Astrocyte of the spinal cord (primary cell): ENCODE data around the gene CARF.

Experiments
- DNase-seq: peaks from one replicate; pipeline ENCODE4 v3.0.0; 2011; ENCODE audit warnings: low read depth, low spot score
- H3K4me3 ChIP-seq: 2 replicates; pipeline ENCODE4 v1.5.1; 2011; ENCODE audit warnings: low read depth, mild to moderate bottlenecking, low read length, moderate library complexity
- in situ Hi-C: cut with HindIII; loops from 2 replicates; pipeline ENCODE4 v1.10.0; 2017; ENCODE audit warnings: low sequenced_read_pairs
- TF ChIP-seq, protein P1 (sequence below): IDR thresholded peaks from 2 replicates; pipeline ENCODE4 v1.5.1; 2012; ENCODE audit warnings: low read depth, mild to moderate bottlenecking, low read length, inconsistent platforms

The CARF gene

DNA sequence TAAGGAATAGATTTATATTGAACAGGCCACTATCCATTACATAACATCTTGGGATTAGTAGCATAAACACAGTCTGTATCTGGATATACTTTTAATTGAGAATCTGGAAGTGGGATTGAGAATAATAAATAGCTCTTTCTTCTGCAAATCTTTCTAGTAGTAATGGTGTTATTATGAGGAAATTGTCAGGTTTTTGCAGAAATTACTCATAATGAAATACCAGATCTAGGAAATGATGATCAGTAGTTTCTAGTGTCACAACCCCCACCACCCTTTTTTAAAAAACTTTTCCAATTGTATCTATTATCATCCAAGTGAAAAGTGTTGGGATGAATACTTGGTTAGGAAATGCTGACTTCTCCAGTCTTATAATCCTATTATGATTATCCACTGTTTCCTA lies 121.3 kb downstream of the CARF start:
- in situ Hi-C loops = no loop called here
- TF ChIP-seq, protein P1, sequence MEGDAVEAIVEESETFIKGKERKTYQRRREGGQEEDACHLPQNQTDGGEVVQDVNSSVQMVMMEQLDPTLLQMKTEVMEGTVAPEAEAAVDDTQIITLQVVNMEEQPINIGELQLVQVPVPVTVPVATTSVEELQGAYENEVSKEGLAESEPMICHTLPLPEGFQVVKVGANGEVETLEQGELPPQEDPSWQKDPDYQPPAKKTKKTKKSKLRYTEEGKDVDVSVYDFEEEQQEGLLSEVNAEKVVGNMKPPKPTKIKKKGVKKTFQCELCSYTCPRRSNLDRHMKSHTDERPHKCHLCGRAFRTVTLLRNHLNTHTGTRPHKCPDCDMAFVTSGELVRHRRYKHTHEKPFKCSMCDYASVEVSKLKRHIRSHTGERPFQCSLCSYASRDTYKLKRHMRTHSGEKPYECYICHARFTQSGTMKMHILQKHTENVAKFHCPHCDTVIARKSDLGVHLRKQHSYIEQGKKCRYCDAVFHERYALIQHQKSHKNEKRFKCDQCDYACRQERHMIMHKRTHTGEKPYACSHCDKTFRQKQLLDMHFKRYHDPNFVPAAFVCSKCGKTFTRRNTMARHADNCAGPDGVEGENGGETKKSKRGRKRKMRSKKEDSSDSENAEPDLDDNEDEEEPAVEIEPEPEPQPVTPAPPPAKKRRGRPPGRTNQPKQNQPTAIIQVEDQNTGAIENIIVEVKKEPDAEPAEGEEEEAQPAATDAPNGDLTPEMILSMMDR = no peak

DNA sequence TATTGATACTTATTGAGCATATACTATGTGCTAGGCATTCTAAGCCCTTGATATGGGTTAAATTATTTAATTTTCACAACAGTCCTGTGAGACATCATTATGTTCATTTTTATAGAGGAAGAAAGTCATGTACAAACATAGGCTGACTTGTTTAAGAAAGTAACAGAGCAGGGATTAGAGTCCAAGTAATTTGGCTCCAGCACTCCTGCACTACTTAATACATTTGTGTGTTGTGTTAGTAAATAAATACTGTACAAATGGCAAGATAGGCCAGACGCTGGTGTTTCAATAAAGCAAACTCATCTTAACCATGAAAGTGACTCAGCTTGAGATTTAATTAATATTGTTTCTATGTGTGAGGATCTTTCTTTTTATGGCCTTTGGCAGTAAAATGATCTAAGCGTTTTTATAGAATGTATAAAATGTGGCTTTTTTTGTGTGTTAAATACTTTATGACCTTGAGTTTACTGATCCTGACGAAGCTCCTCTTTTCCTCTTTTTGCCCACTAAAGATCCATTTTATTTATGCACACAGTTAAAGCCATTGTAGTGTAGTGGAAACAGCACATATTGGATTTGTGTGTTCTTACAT lies 123.9 kb downstream of the CARF start:
- H3K4me3 ChIP-seq = no peak overlapping the region
- in situ Hi-C loops = no loop called here
- DNase-seq = no peak
- TF ChIP-seq, protein P1 = no peak

More for the DNA sequence above, 121.3 kb downstream of the CARF start:
- no peak overlapping the region for H3K4me3 ChIP-seq
- no peak for DNase-seq
